Heart right ventricle (tissue), 16 donors: ENCODE results near the gene SSTR5. TPM values are rescaled to one million over a fixed set of nuclear protein-coding genes. Genes with fewer than 3 reads are reported as not detected.

ENCODE experiments used
- ATAC-seq, 8 donors: fragments of 200-7000 bp; cut with Tn5 transposase; one replicate each; pipeline ENCODE4 v1.9.1; 2020; ENCODE audit warnings: mild to moderate bottlenecking in 8 of 8, moderate library complexity in 8 of 8, moderate number of reproducible peaks in 1 of 8
- DNase-seq, 2 donors: peaks; one replicate each; pipeline ENCODE4 v3.0.0-alpha.2; 2020
- H3K27ac ChIP-seq, 10 donors: fragments of 200-600 bp; sonication (generic) in 2 of 10; one replicate each; pipeline versions ENCODE4 v1.5.0 to v1.8.0; 2020 to 2022; ENCODE audit warnings: mild to moderate bottlenecking in 3 of 10
- H3K27me3 ChIP-seq, 7 donors: fragments of 200-600 bp; one replicate each; pipeline ENCODE4 v1.8.0; 2021 to 2022; ENCODE audit warnings: mild to moderate bottlenecking in 2 of 7
- H3K36me3 ChIP-seq, 9 donors: fragments of 200-600 bp; sonication (generic) in 1 of 9; one replicate each; pipeline versions ENCODE4 v1.5.0 to v1.8.0; 2020 to 2022; ENCODE audit warnings: mild to moderate bottlenecking in 2 of 9
- H3K4me1 ChIP-seq, 9 donors: fragments of 200-600 bp; sonication (generic) in 1 of 9; one replicate each; pipeline versions ENCODE4 v1.5.0 to v1.8.0; 2020 to 2022; ENCODE audit warnings: mild to moderate bottlenecking in 4 of 9
- H3K4me3 ChIP-seq, 10 donors: fragments of 200-600 bp; sonication (generic) in 2 of 10; one replicate each; pipeline versions ENCODE4 v1.5.0 to v1.8.0; 2020 to 2022; ENCODE audit warnings: mild to moderate bottlenecking in 7 of 10, moderate library complexity in 2 of 10
- H3K9me3 ChIP-seq, 11 donors: fragments of 200-600 bp in 10 of 11; sonication (generic) in 2 of 11; one replicate each; pipeline versions ENCODE4 v1.5.0 to v1.8.0; 2013 to 2022; ENCODE audit warnings: mild to moderate bottlenecking in 2 of 11, control low read depth in 1 of 11, moderate library complexity in 1 of 11
- WGBS, 2 donors: extraction: QIAGEN DNeasy Blood & Tissue Kit; methylation state at CpG; one replicate each; pipeline ENCODE4 v1.1.7; 2013; ENCODE audit warnings: inconsistent platforms in 1 of 2; 5-methylcytosine and 5-hydroxymethylcytosine counted together
- intact Hi-C, 10 donors: fragments of 100-400 bp; cut with DNase I; formaldehyde crosslinking; loops; one replicate each; pipeline versions ENCODE4 v1.11.1 to v1.14.2; 2022
- polyA plus RNA-seq, 2 donors: library from polyadenylated mRNA; stranded (reverse); fragments of 200-250 nt; gene quantifications; one replicate each; pipeline ENCODE4 v1.2.3, GENCODE V29; 2013
- total RNA-seq, 10 donors: library from RNA; stranded (reverse); fragmentation: NEBNext Ultra II Directional in 3 of 10; extraction: Animal tissue kit (Norgen Biotek cat#: 25700) in 3 of 10; gene quantifications; one replicate each; pipeline versions ENCODE4 v1.2.1 to v1.2.4, GENCODE V29; 2021 to 2023
- TF ChIP-seq, protein P1 (sequence below), 9 donors: fragments of 200-600 bp; sonication (generic) in 2 of 9; IDR thresholded peaks; one replicate each; pipeline versions ENCODE4 v1.5.0 to v1.8.0; 2021 to 2022; ENCODE audit warnings: antibody characterized with exemption in 9 of 9, mild to moderate bottlenecking in 5 of 9, moderate library complexity in 1 of 9
- donor health status: Arrhythmogenic right ventricular cardiomyopathy.
- donor health status: ischemic (EF 13 %, LVEDD 7.1; RV severe dilation, severe dysfunction).
- donor health status: healthy with polysubstance abuse.
- donor health status: DM: no; HTN: yes; CAD: no.
- donor health status: DM: no; HTN: no; CAD: no.
- donor health status: ischemic (EF 25% LVEDD 6.9; RV normal size, moderate dysfunction).
- donor health status: ischemic (EF 25% LVEDD 5.7; RV mildly dilated, moderate dysfunction).
- donor health status: healthy.
- donor health status: DM: yes; HTN: yes; CAD: no.
- donor health status: Ischemic cardiomyopathy.
- donor health status: ischemic (EF 35%, LVEDD 5.7; RV mildly dilated, moderate dysfunction).
- donor health status: nonischemic (EF 11% LVEDD 7.7; RV severe dilation, severe dysfunction).
- donor health status: DM: yes; HTN: yes; CAD: no.
- donor health status: PGD.
- donor health status: ischemic (EF 29% LVEDD 5.4; RV normal size, mild dysfunction).
- donor health status: nonischemic (EF 23%, LVEDD 6.1; RV moderate dilation, normal function).

The SSTR5 gene
- total and polyA plus RNA-seq, 12 donors: 0.39 to 32.0 (median 5.4) TPM

DNA sequence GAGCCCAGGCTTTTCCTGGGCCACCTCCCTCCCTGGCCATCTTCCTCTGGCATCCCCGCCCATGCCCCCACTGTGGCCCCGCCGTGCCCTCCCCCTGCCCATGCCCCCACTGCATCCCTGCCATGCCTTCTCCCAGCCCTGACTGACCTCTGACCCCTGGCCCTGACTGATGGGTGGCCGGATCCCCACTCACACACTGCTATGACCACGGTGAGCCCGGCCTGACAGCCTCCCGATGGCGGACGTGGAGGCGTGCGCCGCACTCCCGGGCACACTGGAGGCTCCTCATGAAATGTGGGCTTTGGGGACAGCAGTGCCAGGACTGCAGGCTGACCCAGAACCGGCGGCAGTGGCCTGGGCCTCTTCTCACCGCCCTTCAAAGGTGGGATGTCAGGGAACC is 34.1 kb downstream of the SSTR5 start:
- Histone ChIP-seq H3K4me3 (no peak overlapping the region), H3K4me1 (peaks cover 0 to 7% (median 5%) of the 10 kb centered on the region in 9 donors), H3K27me3 (peaks cover 21 to 89% (median 69%) of the 10 kb centered on the region in 7 donors), H3K9me3 (no peaks in the 10 kb centered on the region), H3K36me3 (no peaks in the 10 kb centered on the region), H3K27ac (no peak overlapping the region)
- intact Hi-C loops: loop anchor here in 7 of 10 donors (1.0 to 2.0 kb wide), 2 partner anchors 88 kb away; no protein-coding TSS in a partner anchor
- 77 to 80% methylated on average over 15 to 16 of the region's 16 CpGs for WGBS, 2 donors
- DNase-seq (no peak), ATAC-seq (no peak)
- TF ChIP-seq, protein P1, sequence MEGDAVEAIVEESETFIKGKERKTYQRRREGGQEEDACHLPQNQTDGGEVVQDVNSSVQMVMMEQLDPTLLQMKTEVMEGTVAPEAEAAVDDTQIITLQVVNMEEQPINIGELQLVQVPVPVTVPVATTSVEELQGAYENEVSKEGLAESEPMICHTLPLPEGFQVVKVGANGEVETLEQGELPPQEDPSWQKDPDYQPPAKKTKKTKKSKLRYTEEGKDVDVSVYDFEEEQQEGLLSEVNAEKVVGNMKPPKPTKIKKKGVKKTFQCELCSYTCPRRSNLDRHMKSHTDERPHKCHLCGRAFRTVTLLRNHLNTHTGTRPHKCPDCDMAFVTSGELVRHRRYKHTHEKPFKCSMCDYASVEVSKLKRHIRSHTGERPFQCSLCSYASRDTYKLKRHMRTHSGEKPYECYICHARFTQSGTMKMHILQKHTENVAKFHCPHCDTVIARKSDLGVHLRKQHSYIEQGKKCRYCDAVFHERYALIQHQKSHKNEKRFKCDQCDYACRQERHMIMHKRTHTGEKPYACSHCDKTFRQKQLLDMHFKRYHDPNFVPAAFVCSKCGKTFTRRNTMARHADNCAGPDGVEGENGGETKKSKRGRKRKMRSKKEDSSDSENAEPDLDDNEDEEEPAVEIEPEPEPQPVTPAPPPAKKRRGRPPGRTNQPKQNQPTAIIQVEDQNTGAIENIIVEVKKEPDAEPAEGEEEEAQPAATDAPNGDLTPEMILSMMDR (IDR thresholded peaks at IDR 0.05): peak in 1 of 9 donors; percentile 1

DNA sequence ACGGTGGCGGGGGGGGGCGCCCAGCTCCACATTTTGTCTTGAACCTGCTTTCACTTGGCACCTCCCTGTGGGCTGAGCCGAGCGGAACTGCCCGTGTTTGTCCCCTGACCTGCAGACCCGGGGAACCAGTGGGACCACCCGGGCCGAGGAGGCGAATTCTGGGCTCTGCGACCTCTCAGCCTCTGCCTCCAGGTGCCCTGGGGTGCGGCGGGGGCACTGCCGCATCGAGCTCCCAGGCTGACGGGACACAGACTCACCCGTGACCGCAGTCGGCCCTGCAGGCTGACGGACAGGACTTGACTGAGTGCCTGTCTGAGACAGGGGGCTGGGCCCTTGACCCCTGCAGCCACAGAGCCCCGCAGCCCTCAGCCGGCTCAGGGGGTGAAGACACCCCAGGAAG is 34.6 kb downstream of the SSTR5 start:
- peaks cover 21 to 88% (median 64%) of the 10 kb centered on the region in 7 donors for H3K27me3 ChIP-seq

DNA sequence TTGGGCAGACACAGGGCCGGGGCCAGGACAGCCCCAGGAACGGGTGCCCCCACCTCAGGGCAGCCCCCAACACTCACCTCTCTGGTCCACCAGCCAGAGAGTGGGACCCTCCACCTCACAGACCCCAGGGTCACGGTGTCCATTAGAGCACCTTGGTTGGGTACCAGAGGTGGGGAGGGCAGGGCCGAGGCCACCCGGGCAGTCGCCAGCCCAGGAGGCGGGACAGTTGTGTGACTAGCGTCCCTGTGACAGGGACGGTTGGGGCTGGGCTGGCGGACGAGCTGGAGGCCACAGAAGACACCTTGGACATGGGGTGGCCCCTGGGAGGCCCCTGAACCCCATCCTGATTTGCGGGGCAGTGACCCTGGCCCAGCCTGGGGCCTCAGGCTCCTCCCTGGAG is 35.2 kb downstream of the SSTR5 start:
- intact Hi-C loops: loop anchor here in 5 of 10 donors (2.0 kb wide), 1 partner anchor 87 kb away; no protein-coding TSS in a partner anchor
- TF ChIP-seq, protein P1 (IDR thresholded peaks at IDR 0.05): no peak
- ATAC-seq (no peak), DNase-seq (no peak)
- H3K27me3 ChIP-seq: peaks cover 21 to 90% (median 63%) of the 10 kb centered on the region in 7 donors
- H3K36me3 ChIP-seq: no peaks in the 10 kb centered on the region
- peaks cover 0 to 7% (median 5%) of the 10 kb centered on the region in 9 donors for H3K4me1 ChIP-seq
- 77 to 83% methylated on average over 12 of the region's 12 CpGs for WGBS, 2 donors
- H3K4me3 ChIP-seq: no peak overlapping the region
- no peak overlapping the region for H3K27ac ChIP-seq
- H3K9me3 ChIP-seq: no peaks in the 10 kb centered on the region

More for the DNA sequence above, 34.6 kb downstream of the SSTR5 start:
- no peak for ATAC-seq
- no peak for DNase-seq
- 66 to 67% methylated on average over 22 of the region's 22 CpGs for WGBS, 2 donors
- intact Hi-C loops: loop anchor here in 5 of 10 donors (2.0 kb wide), 1 partner anchor 88 kb away; no protein-coding TSS in a partner anchor
- H3K36me3 ChIP-seq: no peaks in the 10 kb centered on the region
- H3K9me3 ChIP-seq: no peaks in the 10 kb centered on the region
- TF ChIP-seq, protein P1 (IDR thresholded peaks at IDR 0.05): no peak
- no peak overlapping the region for H3K27ac ChIP-seq
- no peak overlapping the region for H3K4me3 ChIP-seq
- peaks cover 0 to 7% (median 5%) of the 10 kb centered on the region in 9 donors for H3K4me1 ChIP-seq

DNA sequence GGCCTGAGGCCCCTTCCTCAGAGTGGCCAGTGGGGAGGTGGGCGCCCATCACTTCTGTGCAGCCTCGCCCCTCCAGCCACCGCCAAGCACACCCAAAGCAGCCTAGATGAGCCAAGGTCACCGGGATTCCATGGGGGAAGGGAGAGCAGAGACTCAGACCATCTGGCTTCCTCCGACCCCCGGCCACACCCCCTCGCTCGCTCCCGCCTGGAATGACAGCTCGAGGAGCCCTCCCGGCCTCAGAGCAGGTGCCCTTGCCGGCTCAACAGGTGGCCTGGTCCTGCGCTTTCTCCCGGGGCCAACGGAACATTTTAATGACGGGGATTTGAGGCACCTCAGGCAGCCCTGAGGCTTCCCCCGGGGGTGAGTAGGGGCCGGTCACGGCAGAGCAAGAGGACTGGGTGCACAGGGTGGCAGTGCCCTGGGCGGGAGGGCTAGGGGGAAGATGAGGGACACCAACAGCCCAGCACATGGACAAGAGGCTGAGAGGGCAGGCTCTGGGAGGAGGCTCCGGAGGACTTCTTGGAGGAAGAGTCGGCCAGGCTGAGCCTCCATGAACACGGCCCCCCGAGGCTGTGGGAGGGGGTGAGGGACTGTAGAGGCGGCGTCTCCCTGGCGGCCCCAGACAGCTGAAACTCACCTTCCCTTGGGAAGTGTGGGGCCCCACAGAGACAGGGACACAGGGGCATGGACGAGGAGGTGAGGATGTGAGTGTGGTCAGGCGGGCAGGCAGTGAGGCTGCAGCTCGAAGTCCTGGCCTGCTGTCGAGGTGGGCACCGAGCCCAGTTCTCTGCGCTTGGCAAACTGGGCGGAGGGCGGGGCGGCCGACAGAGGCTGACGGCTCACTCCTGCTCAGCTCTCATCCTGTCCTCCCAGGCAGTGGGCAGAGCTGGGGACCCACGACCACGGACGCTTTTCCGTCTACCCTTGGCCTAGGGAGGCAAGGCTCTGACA is 36.0 kb downstream of the SSTR5 start:
- H3K4me3 ChIP-seq: no peak overlapping the region
- no peaks in the 10 kb centered on the region for H3K36me3 ChIP-seq
- WGBS, 2 donors: 42 to 47% methylated on average over 42 of the region's 42 CpGs
- no peak overlapping the region for H3K27ac ChIP-seq
- no peaks in the 10 kb centered on the region for H3K4me1 ChIP-seq
- H3K9me3 ChIP-seq: no peaks in the 10 kb centered on the region
- peaks cover 13 to 89% (median 56%) of the 10 kb centered on the region in 7 donors for H3K27me3 ChIP-seq
- TF ChIP-seq, protein P1 (IDR thresholded peaks at IDR 0.05): no peak
- intact Hi-C loops: no loop called here
- peak in 6 of 8 donors; percentile 25 to 55 (median 48) for ATAC-seq
- peak in 1 of 2 donors; percentile 67 for DNase-seq
